ENCODE results near the gene GPR75.

GPR75 gene

GRCh38 chr2:53859206-53860181, at the start of gene GPR75:
GPR75 (minus strand) TSS chr2:53859967; CDS start chr2:53854756, 5,211 bp downstream.
- no peak for DNase-seq (ENCODE audit: low spot score)

GRCh38 chr2:53907582-53907981, 47.8 kb upstream of the GPR75 start:
- DNase-seq (ENCODE audit: low spot score) = no peak

- no peak for DNase-seq (ENCODE audit: low spot score)
Measured at GRCh38 chr2:53905396-53905795, 45.6 kb upstream of the GPR75 start.

- DNase-seq (ENCODE audit: low spot score) = no peak
Measured at GRCh38 chr2:53903011-53903410, 43.2 kb upstream of the GPR75 start.

DNA sequence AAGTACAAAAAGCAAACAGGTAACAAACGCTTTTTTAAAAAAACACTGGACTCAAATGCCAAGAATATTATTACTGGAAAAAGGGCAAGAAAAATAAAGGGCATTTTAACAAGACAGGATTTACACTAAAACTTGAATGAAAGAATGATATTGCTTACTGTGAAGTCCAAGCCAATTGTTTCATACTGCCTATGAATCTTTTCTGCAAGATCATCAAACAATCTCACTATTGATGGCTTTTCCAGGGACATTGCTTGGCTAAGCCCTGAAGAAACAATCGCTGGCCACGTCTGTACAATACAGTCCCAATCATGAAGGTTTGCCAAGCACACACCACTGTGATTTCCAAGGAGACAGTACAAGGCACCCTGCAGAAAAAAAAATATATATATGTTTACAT, 41.4 kb upstream of the GPR75 start:
- no peak for DNase-seq (ENCODE audit: low spot score)

GRCh38 chr2:53896864-53897263, 37.1 kb upstream of the GPR75 start:
- DNase-seq (ENCODE audit: low spot score) = peak; percentile 36

DNA sequence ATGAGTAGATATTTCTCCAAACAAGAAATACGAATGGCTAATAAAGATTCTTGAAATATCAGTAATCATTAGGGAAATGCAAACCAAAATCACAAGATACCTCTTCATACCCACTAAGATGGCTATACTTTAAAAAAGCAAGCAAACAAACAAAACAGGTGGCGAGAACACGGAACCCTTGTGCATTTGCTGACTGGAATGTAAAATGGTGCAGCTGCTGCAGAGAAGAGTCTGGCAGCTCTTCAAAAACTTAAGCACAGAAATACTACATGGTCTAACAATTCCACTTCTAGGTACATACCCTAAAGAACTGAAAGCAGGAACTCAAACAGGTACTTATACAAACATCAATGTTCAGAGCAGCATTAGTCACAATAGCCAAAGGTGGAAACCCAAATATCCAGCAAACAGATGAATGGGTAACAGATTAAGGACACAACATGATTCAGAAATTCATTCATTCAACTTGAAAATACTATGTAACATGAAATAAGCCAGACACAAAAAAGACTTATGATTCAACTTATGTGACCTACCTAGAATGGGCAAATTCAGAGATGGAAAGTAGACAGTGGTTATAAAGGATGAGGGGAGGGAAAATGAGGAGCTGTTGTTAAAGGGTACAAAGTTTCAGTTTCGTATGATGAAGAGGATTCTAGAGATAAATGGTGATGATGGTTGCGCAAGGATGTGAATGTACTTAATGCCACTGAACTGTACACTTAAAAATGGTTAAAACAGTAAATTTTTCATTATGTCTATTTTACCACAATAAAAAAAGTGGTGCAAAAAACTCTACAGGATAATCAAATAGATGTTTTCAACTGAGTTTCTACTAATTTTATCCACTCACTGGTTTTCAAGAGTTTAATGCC, 26.9 kb upstream of the GPR75 start:
- DNase-seq (ENCODE audit: low spot score) = no peak

DNA sequence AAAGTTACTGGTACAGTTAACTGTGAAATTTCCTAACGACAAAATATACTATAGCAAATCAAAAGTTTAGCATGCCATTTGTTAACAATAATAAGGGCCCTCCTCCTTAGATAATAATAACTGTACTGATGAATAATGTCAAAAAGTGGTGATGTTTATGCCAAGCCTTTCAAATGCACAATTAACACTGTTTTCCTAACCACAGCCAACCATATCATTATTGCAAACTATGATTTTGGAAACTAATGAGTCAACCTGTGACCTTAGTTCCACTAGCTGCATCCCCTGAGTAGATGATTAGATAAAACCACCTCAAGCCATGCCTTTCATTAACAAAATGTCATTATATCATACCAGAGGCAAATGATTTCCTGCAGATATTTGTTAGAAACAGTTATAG, 25.1 kb upstream of the GPR75 start:
- no peak for DNase-seq (ENCODE audit: low spot score)

DNA sequence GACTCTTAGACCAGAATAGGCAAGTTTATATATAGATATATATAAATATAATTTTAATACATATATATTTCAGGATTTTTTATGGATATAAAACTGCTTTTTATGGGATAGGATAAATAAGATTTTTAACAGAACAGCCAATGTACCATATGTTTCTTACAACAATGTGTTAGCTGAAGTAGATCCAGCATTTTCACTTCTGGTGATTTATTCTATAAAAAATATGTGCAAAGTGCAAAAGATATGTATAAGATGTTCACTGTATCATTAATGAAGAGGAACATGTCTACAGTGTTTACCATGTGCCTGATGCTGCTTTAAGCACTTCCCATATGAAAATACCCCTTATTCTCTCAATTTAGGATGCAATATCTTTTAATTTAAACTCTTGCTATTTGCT, 22.2 kb upstream of the GPR75 start:
- no peak for DNase-seq (ENCODE audit: low spot score)

DNA sequence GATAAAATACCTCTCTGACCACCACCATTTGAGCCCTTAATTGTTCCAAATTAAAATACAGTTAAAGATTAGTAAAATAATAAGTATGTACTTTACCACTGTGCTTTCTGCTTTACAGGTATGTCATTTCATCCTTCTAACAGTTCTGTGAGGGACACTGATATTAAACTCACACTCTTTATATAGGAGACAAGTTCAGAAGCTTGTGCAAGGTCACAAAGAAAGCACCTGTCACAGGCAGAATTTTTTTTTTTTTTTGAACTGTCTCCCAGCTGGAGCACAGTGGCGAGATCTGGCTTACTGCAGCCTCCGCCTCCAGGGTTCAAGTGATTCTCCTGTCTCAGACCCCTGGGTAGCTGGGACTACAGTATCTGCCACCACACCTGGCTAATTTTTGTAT, 21.6 kb upstream of the GPR75 start:
- DNase-seq (ENCODE audit: low spot score) = no peak

GRCh38 chr2:53880756-53881155, 21.0 kb upstream of the GPR75 start:
- no peak for DNase-seq (ENCODE audit: low spot score)

DNA sequence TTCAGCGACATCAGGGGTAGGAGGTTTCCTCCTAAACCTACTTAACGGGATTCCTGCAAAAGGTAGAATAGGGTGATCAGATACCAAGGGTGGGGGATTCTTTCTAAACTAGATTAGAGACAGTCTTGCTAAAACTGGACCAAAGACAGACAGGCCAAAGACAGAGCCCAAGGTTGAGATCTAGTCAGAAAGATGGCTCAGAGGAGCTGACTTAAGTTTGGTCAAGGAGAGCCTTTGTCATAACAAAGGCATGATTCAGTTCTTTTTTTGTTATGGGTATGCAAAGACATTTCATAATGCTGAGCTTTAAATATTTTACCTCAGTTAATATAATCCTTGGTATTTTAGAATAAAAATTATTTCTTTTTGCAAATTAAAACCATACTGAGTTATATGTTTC, 17.8 kb upstream of the GPR75 start:
- no peak for DNase-seq (ENCODE audit: low spot score)

GRCh38 chr2:53877112-53877511, 17.3 kb upstream of the GPR75 start:
- DNase-seq (ENCODE audit: low spot score) = no peak

DNA sequence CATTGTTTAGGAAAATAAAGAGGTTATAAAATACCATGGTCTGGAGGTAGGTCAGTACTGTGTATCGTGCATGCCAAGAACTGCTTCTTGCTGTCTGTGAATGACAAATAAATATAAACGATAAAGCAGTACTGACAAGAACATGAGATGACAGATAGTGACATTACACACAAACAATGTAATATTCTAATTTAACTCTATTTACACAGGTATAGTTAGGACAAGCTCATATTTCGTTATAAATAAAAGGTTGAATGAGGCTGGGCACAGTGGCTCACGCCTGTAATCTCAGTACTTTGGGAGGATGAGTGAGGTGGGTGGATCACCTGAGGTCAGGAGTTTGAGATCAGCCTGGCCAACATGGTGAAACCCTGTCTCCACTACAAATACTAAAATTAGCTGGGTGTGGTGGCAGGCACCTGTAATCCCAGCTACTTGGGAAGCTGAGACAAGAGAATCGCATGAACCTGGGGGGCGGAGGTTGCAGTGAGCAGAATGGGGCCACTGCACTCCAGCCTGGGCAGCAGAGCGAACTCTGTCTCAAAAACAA, 14.7 kb upstream of the GPR75 start:
- DNase-seq (ENCODE audit: low spot score) = no peak

GRCh38 chr2:53867773-53868172, 8.0 kb upstream of the GPR75 start:
- DNase-seq (ENCODE audit: low spot score) = no peak

- DNase-seq (ENCODE audit: low spot score) = no peak
Measured at GRCh38 chr2:53867169-53867568, 7.4 kb upstream of the GPR75 start.

DNA sequence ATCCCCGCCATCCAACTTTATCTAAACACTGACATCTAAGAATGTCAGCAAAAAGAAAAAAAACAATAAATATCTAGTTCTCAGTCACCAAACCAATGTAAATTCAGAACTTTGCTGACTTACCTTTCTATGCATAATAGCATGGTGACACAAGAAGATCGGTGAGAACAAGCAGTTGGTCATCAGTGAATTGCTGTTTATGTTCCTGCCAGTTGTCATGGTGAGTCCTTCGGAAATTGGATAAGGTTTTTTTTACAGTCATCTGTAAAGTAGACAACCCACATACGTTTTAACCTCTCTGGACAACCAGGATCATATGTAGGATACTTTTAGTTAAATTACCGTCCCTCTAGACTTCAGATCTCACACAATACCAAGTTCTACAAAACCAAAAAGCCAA, 6.2 kb upstream of the GPR75 start:
- no peak for DNase-seq (ENCODE audit: low spot score)

GRCh38 chr2:53865264-53865663, 5.5 kb upstream of the GPR75 start:
- DNase-seq (ENCODE audit: low spot score) = no peak

- DNase-seq (ENCODE audit: low spot score) = no peak
Measured at GRCh38 chr2:53863538-53864227, 3.9 kb upstream of the GPR75 start.

- DNase-seq (ENCODE audit: low spot score) = no peak
Measured at GRCh38 chr2:53861824-53862223, 2.1 kb upstream of the GPR75 start.

DNA sequence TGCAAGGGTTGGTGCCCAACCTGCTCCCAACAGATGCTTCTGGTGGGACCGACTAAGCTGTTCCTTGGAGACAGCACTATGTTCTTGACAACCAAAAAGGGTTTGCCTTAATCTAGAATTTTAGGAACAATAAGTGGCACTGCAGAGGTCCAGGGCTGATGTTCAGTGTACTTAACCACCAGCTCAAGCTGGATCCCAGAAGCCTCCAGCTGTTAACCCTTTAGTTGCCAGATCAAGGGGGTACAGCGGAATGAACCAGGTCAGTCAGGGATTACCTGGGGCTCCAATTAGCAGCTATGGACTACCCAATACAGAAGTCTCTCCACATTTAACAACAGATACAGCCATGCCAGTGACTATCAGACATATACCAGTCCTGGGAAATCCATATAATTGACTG, 3.5 kb downstream of the GPR75 start:
- DNase-seq (ENCODE audit: low spot score) = no peak

DNA sequence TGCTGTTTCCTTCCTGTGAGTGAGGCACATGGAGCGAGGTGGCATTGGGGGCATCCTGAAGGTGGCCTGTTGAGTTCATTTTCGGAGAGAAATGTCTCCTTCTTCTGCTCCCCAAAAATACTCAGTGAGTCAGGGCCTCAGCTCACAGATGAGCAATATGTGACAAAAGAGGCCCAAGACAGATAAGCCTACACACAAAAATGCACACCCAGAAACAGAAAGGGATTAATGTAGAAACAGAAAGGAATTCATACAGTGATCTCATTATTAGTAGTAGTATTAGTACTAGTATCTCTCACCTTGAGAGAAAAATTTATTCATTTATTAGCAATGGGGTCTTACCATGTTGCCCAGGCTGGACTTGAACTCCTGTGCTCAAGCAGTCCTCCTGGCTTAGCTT, 5.1 kb downstream of the GPR75 start:
- DNase-seq (ENCODE audit: low spot score) = no peak

All from kidney capillary endothelial cell (primary cell).